ENCODE measurements around the gene TXNRD2. TPM values are rescaled to one million over a fixed set of nuclear protein-coding genes. Genes with fewer than 3 reads are reported as not detected.
"Not testable (repeated sequence)": the region's sequence is repeated elsewhere in the genome, so short reads cannot be mapped to it uniquely, and the experiment has no call there.

TXNRD2 gene
- total and polyA plus RNA-seq, 8 donors: 6.4 to 69.5 (median 42.3) TPM

- TF ChIP-seq CTCF (IDR thresholded peaks at IDR 0.05) (no peak), EP300 (IDR thresholded peaks at IDR 0.05) (no peak), POLR2A (IDR thresholded peaks at IDR 0.05) (no peak), POLR2AphosphoS5 (IDR thresholded peaks at IDR 0.05) (no peak)
Observed at GRCh38 chr22:19884954-19885751, 56.5 kb downstream of the TXNRD2 start.

DNA sequence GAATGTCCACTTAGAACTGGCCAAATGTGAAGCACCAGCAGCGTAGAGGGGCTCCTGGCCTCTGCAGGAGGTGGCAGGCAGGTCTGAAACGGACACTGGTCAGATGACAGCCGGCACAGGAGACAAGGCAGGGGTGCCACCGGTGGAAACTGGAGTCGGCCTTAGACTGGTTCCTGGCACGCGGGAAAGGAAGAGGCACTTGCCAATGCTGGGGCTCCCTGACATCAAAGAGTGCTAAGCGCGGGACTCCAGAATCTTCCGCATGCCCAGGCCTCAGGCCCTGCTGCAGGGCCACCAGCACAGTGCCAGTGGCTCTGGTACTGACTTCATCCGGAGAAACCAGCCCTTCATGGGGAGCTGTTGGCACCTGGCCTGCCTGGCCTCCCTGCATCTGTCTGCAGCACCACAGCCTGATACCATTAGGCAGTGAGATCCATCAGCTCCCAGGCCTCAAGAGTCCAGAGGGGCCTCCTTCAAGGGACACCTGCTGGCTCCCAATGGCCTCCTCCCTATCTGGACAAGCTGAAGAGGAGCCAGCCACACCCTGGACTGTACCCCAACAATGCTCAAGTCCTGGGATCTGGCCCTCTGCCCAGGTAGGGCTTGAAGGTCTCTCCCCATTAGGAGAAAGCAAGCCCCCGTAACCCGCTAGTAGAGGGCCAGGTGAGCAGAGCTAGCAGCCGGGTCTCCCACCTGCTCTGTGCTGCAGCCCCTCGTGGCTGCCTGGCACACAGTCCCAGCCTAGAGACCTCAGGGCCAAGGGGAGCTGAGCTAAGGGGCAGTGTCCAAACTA is 57.3 kb downstream of the TXNRD2 start:
- intact Hi-C loops (cut with DNase I; ENCODE audit: low total_unique reads): no loop called here
- peak in 1 of 2 donors; percentile 8 for DNase-seq
- no peaks in the 10 kb centered on the region for H3K9me3 ChIP-seq
- H3K4me3 ChIP-seq: no peak overlapping the region
- WGBS, 5 donors: 80 to 93% (median 89%) methylated on average over 8 to 15 of the region's 15 CpGs
- H3K36me3 ChIP-seq: peaks cover 0 to 50% (median 47%) of the 10 kb centered on the region in 4 donors
- peaks cover 8 to 40% (median 17%) of the 10 kb centered on the region in 4 donors for H3K4me1 ChIP-seq
- H3K27ac ChIP-seq: no peak overlapping the region
- H3K27me3 ChIP-seq: no peaks in the 10 kb centered on the region
- TF ChIP-seq POLR2A (IDR thresholded peaks at IDR 0.05) (no peak), POLR2AphosphoS5 (IDR thresholded peaks at IDR 0.05) (no peak), CTCF (IDR thresholded peaks at IDR 0.05) (no peak), EP300 (IDR thresholded peaks at IDR 0.05) (no peak)

More at GRCh38 chr22:19884954-19885751, 56.5 kb downstream of the TXNRD2 start:
- H3K27ac ChIP-seq: no peak overlapping the region
- peaks cover 0 to 49% (median 43%) of the 10 kb centered on the region in 4 donors for H3K36me3 ChIP-seq
- H3K4me1 ChIP-seq: peaks cover 8 to 40% (median 16%) of the 10 kb centered on the region in 4 donors
- 90 to 93% (median 92%) methylated on average over 11 to 26 of the region's 26 CpGs for WGBS, 5 donors
- peak in 1 of 2 donors; percentile 3 for DNase-seq
- intact Hi-C loops (cut with DNase I; ENCODE audit: low total_unique reads): no loop called here
- no peaks in the 10 kb centered on the region for H3K9me3 ChIP-seq
- H3K4me3 ChIP-seq: no peak overlapping the region
- no peaks in the 10 kb centered on the region for H3K27me3 ChIP-seq

DNA sequence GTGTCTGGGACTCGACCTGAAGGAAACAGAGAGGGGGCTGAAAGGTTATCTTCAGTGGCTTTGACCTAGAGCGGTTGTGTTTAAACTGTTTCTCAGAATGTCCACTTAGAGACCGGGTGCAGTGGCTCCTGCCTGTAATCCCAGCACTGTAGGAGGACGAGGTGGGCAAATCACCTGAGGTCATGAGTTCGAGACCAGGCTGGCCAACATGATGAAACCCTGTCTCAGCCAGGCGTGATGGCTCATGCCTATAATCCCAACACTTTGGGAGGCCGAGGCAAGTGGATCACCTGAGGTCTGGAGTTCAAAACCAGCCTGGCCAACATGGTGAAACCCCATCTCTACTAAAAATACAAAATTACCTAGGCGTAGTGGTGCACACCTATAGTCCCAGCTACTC is 58.2 kb downstream of the TXNRD2 start:
- WGBS, 5 donors: 83 to 94% (median 90%) methylated on average over 8 of the region's 8 CpGs
- intact Hi-C loops (cut with DNase I; ENCODE audit: low total_unique reads): not testable (repeated sequence)

DNA sequence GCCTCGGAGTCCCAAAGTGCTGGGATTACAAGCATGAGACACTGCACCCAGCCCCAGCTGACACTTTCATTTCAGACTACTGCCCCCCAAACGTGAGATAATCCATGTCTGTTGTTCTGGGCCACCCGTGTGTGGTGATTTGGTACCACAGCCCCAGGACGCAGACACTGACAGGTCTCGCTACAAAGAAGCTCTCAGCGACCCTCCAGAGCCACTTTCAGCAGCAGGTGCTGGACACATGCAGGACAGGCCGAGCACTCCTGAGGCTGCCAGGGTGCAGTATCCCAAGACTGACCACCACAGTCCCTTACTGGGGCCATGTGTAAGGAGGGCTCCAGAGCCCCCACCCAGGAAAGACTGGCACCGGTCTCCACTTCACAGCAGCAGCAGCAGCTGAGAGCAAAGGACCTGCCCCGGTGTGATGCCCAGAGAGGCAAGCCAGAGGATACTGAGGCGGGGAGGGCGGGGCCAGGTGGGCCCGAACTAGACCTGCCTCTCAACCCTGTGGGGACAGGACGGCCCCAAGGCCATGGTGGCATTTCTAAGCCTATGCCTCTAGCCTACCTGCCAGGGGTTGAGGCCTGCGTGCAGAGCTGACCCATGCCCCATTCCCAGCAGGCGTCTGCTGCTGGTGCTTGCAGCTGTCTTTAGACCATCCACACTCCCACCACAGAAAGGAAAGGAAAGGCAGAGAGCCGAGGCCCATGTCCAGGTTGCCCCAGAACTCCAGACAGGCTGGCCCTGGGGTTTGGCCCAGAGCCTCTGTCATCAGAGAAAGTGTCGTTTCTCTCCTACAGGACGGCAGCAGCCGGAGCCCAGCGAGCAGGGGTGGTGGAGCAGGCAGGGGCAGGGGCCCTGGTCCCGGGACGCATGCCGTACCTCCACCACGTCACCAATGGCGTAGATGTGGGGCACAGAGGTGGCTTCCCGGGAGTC is 58.9 kb downstream of the TXNRD2 start:
- DNase-seq: peak in 1 of 2 donors; percentile 2

More for the DNA sequence above, 58.2 kb downstream of the TXNRD2 start:
- H3K9me3 ChIP-seq, H3K27ac ChIP-seq, H3K27me3 ChIP-seq, DNase-seq, H3K4me3 ChIP-seq: not testable (repeated sequence)
- peaks cover 8 to 40% (median 17%) of the 10 kb centered on the region in 4 donors for H3K4me1 ChIP-seq
- peaks cover 0 to 47% (median 40%) of the 10 kb centered on the region in 4 donors for H3K36me3 ChIP-seq

More for the DNA sequence above, 58.9 kb downstream of the TXNRD2 start:
- intact Hi-C loops (cut with DNase I; ENCODE audit: low total_unique reads): no loop called here
- no peaks in the 10 kb centered on the region for H3K9me3 ChIP-seq
- H3K4me3 ChIP-seq: no peak overlapping the region
- WGBS, 5 donors: 86 to 94% (median 91%) methylated on average over 23 to 26 of the region's 26 CpGs
- no peaks in the 10 kb centered on the region for H3K27me3 ChIP-seq
- H3K4me1 ChIP-seq: peaks cover 8 to 37% (median 17%) of the 10 kb centered on the region in 4 donors
- H3K27ac ChIP-seq: no peak overlapping the region
- TF ChIP-seq EP300 (IDR thresholded peaks at IDR 0.05) (no peak), POLR2A (IDR thresholded peaks at IDR 0.05) (no peak), CTCF (IDR thresholded peaks at IDR 0.05) (no peak), POLR2AphosphoS5 (IDR thresholded peaks at IDR 0.05) (no peak)
- H3K36me3 ChIP-seq: peaks cover 0 to 47% (median 41%) of the 10 kb centered on the region in 4 donors
